Astrocyte (in vitro differentiated cells and primary cell): ENCODE measurements around the gene HEXIM2. TPM values are rescaled to one million over a fixed set of nuclear protein-coding genes. Genes with fewer than 3 reads are reported as not detected.

Source experiments
- DNase-seq: peaks from one replicate; pipeline ENCODE4 v3.0.0-alpha.2; 2010; ENCODE audit warnings: low read depth
- FAIRE-seq: peaks from 2 replicates; lab custom pipeline; 2011; peaks lifted over from hg19 to GRCh38; lab: Jason Lieb, UNC
- H2AFZ ChIP-seq: 2 replicates; pipeline ENCODE4 v1.6.0; 2012; ENCODE audit warnings: low read depth, low read length, inconsistent platforms
- H3K27ac ChIP-seq: 2 replicates; pipeline ENCODE4 v1.5.1; 2011; ENCODE audit warnings: low read depth, low read length, inconsistent platforms
- H3K27me3 ChIP-seq: 2 replicates; pipeline ENCODE4 v1.6.0; 2011; ENCODE audit warnings: low read length, inconsistent platforms; ENCODE audit not compliant: insufficient read depth
- H3K36me3 ChIP-seq: 2 replicates; pipeline ENCODE4 v1.5.1; 2011; ENCODE audit warnings: low read length, inconsistent platforms; ENCODE audit not compliant: insufficient read depth
- H3K4me1 ChIP-seq: 2 replicates; pipeline ENCODE4 v1.5.1; 2011; ENCODE audit warnings: low read length, inconsistent platforms; ENCODE audit not compliant: insufficient read depth
- H3K4me2 ChIP-seq: 2 replicates; pipeline ENCODE4 v1.6.0; 2012; ENCODE audit warnings: low read length, inconsistent platforms
- H3K4me3 ChIP-seq: 2 replicates; pipeline ENCODE4 v1.5.1; 2011; ENCODE audit warnings: low read depth, mild to moderate bottlenecking, low read length, inconsistent platforms; ENCODE audit not compliant: insufficient read depth
- H3K79me2 ChIP-seq: 2 replicates; pipeline ENCODE4 v1.6.0; 2012; ENCODE audit warnings: mild to moderate bottlenecking, low read length, inconsistent platforms; ENCODE audit not compliant: insufficient read depth
- H3K9ac ChIP-seq: 2 replicates; pipeline ENCODE4 v1.6.0; 2012; ENCODE audit warnings: mild to moderate bottlenecking, low read length, inconsistent platforms
- H3K9me3 ChIP-seq: 2 replicates; pipeline ENCODE4 v1.5.1; 2012; ENCODE audit warnings: low read depth, mild to moderate bottlenecking, low read length, inconsistent platforms; ENCODE audit not compliant: insufficient read depth
- H4K20me1 ChIP-seq: 2 replicates; pipeline ENCODE4 v1.6.0; 2012; ENCODE audit warnings: low read length, inconsistent platforms; ENCODE audit not compliant: insufficient read depth
- H3K27ac Mint-ChIP-seq: one replicate; pipeline ENCODE4 v1.8.0; 2021; ENCODE audit warnings: mild to moderate bottlenecking, mixed read lengths; ENCODE audit not compliant: unreplicated experiment
- H3K27me3 Mint-ChIP-seq: one replicate; pipeline ENCODE4 v1.8.0; 2021; ENCODE audit warnings: low read depth, mixed read lengths; ENCODE audit not compliant: unreplicated experiment
- H3K36me3 Mint-ChIP-seq: one replicate; pipeline ENCODE4 v1.8.0; 2021; ENCODE audit warnings: low read depth, mixed read lengths; ENCODE audit not compliant: unreplicated experiment
- H3K4me1 Mint-ChIP-seq: one replicate; pipeline ENCODE4 v1.8.0; 2021; ENCODE audit warnings: low read depth, mixed read lengths; ENCODE audit not compliant: unreplicated experiment
- H3K4me3 Mint-ChIP-seq: one replicate; pipeline ENCODE4 v1.8.0; 2021; ENCODE audit warnings: mild to moderate bottlenecking, moderate library complexity, mixed read lengths; ENCODE audit not compliant: unreplicated experiment
- H3K9me3 Mint-ChIP-seq: one replicate; pipeline ENCODE4 v1.8.0; 2021; ENCODE audit warnings: mild to moderate bottlenecking, mixed read lengths; ENCODE audit not compliant: unreplicated experiment
- EZH2 ChIP-seq: IDR thresholded peaks from 2 replicates; pipeline ENCODE4 v1.6.1; 2012; ENCODE audit warnings: mild to moderate bottlenecking, low read length, inconsistent platforms; ENCODE audit not compliant: insufficient read depth
- total RNA-seq: library from RNA; stranded (reverse); gene quantifications from 2 replicates; pipeline ENCODE4 v1.2.1, GENCODE V29; 2021
- TF ChIP-seq, protein P1 (sequence below): IDR thresholded peaks from 2 replicates; pipeline ENCODE4 v1.5.1; 2011; ENCODE audit warnings: low read depth, mild to moderate bottlenecking, inconsistent platforms, low read length, moderate library complexity; ENCODE audit not compliant: insufficient read depth

The HEXIM2 gene
- total RNA-seq, 1 donor from 2014 or later = 9.0 TPM

DNA sequence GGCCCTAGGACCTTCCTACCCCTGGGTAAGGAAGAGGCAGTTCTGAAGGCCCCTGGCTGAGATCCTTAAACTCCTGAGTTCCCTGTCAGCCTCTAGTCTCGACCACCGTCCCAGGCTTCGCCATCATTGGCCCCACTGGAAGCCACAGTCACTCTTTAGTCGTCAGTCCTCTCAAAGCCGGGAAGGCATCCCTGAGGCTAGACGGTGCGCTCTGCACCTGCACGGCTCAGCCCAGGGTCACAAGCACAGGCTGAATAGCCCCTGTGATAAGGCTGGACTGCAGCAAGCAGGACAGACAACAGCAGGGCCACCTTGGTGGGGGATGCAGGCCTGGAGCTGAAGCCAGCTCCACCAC is 16.7 kb upstream of the HEXIM2 start:
- no peak overlapping the region for H3K4me3 Mint-ChIP-seq
- H3K27ac Mint-ChIP-seq = no peak overlapping the region
- TF ChIP-seq, protein P1, sequence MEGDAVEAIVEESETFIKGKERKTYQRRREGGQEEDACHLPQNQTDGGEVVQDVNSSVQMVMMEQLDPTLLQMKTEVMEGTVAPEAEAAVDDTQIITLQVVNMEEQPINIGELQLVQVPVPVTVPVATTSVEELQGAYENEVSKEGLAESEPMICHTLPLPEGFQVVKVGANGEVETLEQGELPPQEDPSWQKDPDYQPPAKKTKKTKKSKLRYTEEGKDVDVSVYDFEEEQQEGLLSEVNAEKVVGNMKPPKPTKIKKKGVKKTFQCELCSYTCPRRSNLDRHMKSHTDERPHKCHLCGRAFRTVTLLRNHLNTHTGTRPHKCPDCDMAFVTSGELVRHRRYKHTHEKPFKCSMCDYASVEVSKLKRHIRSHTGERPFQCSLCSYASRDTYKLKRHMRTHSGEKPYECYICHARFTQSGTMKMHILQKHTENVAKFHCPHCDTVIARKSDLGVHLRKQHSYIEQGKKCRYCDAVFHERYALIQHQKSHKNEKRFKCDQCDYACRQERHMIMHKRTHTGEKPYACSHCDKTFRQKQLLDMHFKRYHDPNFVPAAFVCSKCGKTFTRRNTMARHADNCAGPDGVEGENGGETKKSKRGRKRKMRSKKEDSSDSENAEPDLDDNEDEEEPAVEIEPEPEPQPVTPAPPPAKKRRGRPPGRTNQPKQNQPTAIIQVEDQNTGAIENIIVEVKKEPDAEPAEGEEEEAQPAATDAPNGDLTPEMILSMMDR = no peak
- TF ChIP-seq EZH2 = no peak
- H3K36me3 Mint-ChIP-seq = peaks cover under 1% of the 10 kb centered on the region
- Histone ChIP-seq H3K36me3 (no peaks in the 10 kb centered on the region), H3K27me3 (no peaks in the 10 kb centered on the region), H3K79me2 (peaks cover 16% of the 10 kb centered on the region), H3K27ac (no peak overlapping the region), H3K4me2 (no peak overlapping the region), H3K4me1 (peaks cover 13% of the 10 kb centered on the region), H3K4me3 (no peak overlapping the region), H2AFZ (no peak overlapping the region), H3K9me3 (no peaks in the 10 kb centered on the region), H4K20me1 (peaks cover 16% of the 10 kb centered on the region), H3K9ac (no peak overlapping the region)
- DNase-seq (no peak), FAIRE-seq (no peak)
- H3K27me3 Mint-ChIP-seq = no peaks in the 10 kb centered on the region
- no peaks in the 10 kb centered on the region for H3K9me3 Mint-ChIP-seq
- peaks cover 2% of the 10 kb centered on the region for H3K4me1 Mint-ChIP-seq

DNA sequence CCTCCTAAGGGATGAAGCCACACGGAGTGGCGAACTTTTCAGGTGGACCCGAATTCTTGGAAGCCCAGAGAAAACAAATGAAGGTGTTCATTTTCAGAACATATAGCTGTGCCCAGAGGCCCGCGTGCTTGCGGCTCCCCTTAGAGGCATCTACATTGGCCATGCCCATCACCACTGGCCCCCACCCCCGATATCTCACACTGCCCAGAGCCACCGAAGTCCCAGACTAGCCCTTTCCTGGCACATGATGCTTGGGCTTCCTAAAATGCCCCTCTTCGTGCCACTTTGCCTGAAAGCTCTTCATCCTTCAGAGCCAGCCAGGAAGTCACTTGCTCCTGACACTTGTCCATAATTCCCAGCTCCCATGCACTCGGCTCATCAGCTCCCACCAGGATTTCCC is 15.5 kb upstream of the HEXIM2 start:
- H3K9me3 Mint-ChIP-seq = no peaks in the 10 kb centered on the region
- Histone ChIP-seq H3K79me2 (peaks cover 27% of the 10 kb centered on the region), H4K20me1 (peaks cover 27% of the 10 kb centered on the region), H3K9ac (no peak overlapping the region), H3K27ac (peak overlapping the region; percentile 30), H3K4me3 (no peak overlapping the region), H3K9me3 (no peaks in the 10 kb centered on the region), H2AFZ (no peak overlapping the region), H3K4me1 (peaks cover 15% of the 10 kb centered on the region), H3K36me3 (no peaks in the 10 kb centered on the region), H3K4me2 (peak overlapping the region; percentile 86), H3K27me3 (no peaks in the 10 kb centered on the region)
- no peak for FAIRE-seq
- peak overlapping the region; percentile 13 for H3K27ac Mint-ChIP-seq
- DNase-seq = no peak
- peaks cover 3% of the 10 kb centered on the region for H3K36me3 Mint-ChIP-seq
- no peaks in the 10 kb centered on the region for H3K27me3 Mint-ChIP-seq
- peaks cover 2% of the 10 kb centered on the region for H3K4me1 Mint-ChIP-seq
- no peak for TF ChIP-seq EZH2
- TF ChIP-seq, protein P1 = no peak
- peak overlapping the region; percentile 23 for H3K4me3 Mint-ChIP-seq

DNA sequence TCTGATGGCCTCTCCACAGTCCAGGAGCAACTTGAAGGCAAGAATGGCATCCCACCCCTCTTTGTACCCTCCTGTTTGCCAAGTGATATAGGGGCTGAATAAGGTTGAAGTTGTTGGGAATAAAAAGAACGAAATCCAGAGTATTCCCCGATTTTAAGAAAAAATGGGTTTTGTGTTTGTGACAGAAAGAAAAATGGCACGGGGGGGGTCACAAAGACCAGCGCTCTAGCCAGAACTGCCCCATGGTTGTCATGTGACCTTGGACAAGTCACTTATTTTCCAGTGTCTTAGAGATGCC is 15.1 kb upstream of the HEXIM2 start:
- Histone ChIP-seq H3K4me1 (peaks cover 19% of the 10 kb centered on the region), H3K27me3 (no peaks in the 10 kb centered on the region), H3K9ac (no peak overlapping the region), H3K9me3 (no peaks in the 10 kb centered on the region), H3K79me2 (peaks cover 31% of the 10 kb centered on the region), H4K20me1 (peaks cover 31% of the 10 kb centered on the region), H3K27ac (peak overlapping the region; percentile 30), H3K36me3 (no peaks in the 10 kb centered on the region), H2AFZ (no peak overlapping the region), H3K4me3 (no peak overlapping the region), H3K4me2 (peak overlapping the region; percentile 86)
- no peaks in the 10 kb centered on the region for H3K9me3 Mint-ChIP-seq
- no peak for FAIRE-seq
- H3K4me3 Mint-ChIP-seq = peak overlapping the region; percentile 98
- H3K36me3 Mint-ChIP-seq = peaks cover 3% of the 10 kb centered on the region
- peak overlapping the region; percentile 97 for H3K27ac Mint-ChIP-seq
- no peak for DNase-seq
- TF ChIP-seq EZH2 = no peak
- TF ChIP-seq, protein P1 = no peak
- peaks cover 5% of the 10 kb centered on the region for H3K4me1 Mint-ChIP-seq
- H3K27me3 Mint-ChIP-seq = no peaks in the 10 kb centered on the region
